HepG2 (cell line): ENCODE measurements around the gene DNPH1. TPM values are rescaled to one million over a fixed set of nuclear protein-coding genes. Genes with fewer than 3 reads are reported as not detected.

Experiments
- BRCA1 ChIP-seq: sonication (generic); formaldehyde crosslinking; IDR thresholded peaks from 2 replicates; pipeline ENCODE4 v1.4.0; 2020; ENCODE audit warnings: missing genetic modification reagents
- EZH2 ChIP-seq: conservative IDR thresholded peaks from 2 replicates; pipeline ENCODE4 v1.6.1; 2012; ENCODE audit warnings: mild to moderate bottlenecking, low read depth, low read length, moderate library complexity
- GABPB1 ChIP-seq: IDR thresholded peaks from 2 replicates; pipeline ENCODE4 v1.6.1; 2016; ENCODE audit warnings: mild to moderate bottlenecking, missing genetic modification reagents, moderate library complexity, missing compliant biosample characterization
- GZF1 ChIP-seq: sonication (generic); formaldehyde crosslinking; IDR thresholded peaks from 2 replicates; pipeline ENCODE4 v1.5.1; 2020; ENCODE audit warnings: mild to moderate bottlenecking, missing genetic modification reagents
- NCOA1 ChIP-seq: sonication (generic); formaldehyde crosslinking; IDR thresholded peaks from 2 replicates; pipeline ENCODE4 v1.9.0; 2021; ENCODE audit warnings: missing genetic modification reagents
- PRPF4 ChIP-seq: fragments of 200-400 bp; formaldehyde crosslinking; IDR thresholded peaks from 2 replicates; pipeline ENCODE4 v1.6.1; 2016; ENCODE audit warnings: low read length, low read depth; ENCODE audit not compliant: poor library complexity, severe bottlenecking
- TEAD2 ChIP-seq: sonication (generic); formaldehyde crosslinking; IDR thresholded peaks from 2 replicates; pipeline ENCODE4 v1.9.0; 2021; ENCODE audit warnings: missing genetic modification reagents
- ZBTB21 ChIP-seq: sonication (generic); formaldehyde crosslinking; IDR thresholded peaks from 2 replicates; pipeline ENCODE4 v1.4.0; 2020; ENCODE audit warnings: missing genetic modification reagents
- ZBTB3 ChIP-seq: sonication (generic); formaldehyde crosslinking; IDR thresholded peaks from 2 replicates; pipeline ENCODE4 v1.4.0; 2020; ENCODE audit warnings: low read depth, mild to moderate bottlenecking, moderate library complexity, missing genetic modification reagents, borderline replicate concordance
- ZFP1 ChIP-seq: IDR thresholded peaks from 2 replicates; pipeline ENCODE4 v1.6.1; 2016
- ZFP82 ChIP-seq: sonication (generic); formaldehyde crosslinking; IDR thresholded peaks from 2 replicates; pipeline ENCODE4 v1.5.1; 2020; ENCODE audit warnings: mild to moderate bottlenecking, missing genetic modification reagents, borderline replicate concordance
- ZMYM2 ChIP-seq: sonication (generic); formaldehyde crosslinking; IDR thresholded peaks from 2 replicates; pipeline ENCODE4 v1.8.0; 2022; ENCODE audit warnings: mild to moderate bottlenecking, missing genetic modification reagents
- ZNF143 ChIP-seq: sonication (generic); formaldehyde crosslinking; IDR thresholded peaks from 2 replicates; pipeline ENCODE4 v1.4.0; 2020; ENCODE audit warnings: missing genetic modification reagents
- ZNF17 ChIP-seq: sonication (generic); formaldehyde crosslinking; IDR thresholded peaks from 2 replicates; pipeline ENCODE4 v1.5.0; 2020; ENCODE audit warnings: mild to moderate bottlenecking, missing genetic modification reagents
- ZNF234 ChIP-seq: sonication (generic); formaldehyde crosslinking; conservative IDR thresholded peaks from 2 replicates; pipeline ENCODE4 v1.5.1; 2020; ENCODE audit warnings: mild to moderate bottlenecking, missing genetic modification reagents
- ZNF235 ChIP-seq: sonication (generic); formaldehyde crosslinking; IDR thresholded peaks from 2 replicates; pipeline ENCODE4 v1.8.1; 2023; ENCODE audit warnings: mild to moderate bottlenecking, missing genetic modification reagents, borderline replicate concordance
- ZNF337 ChIP-seq: sonication (generic); formaldehyde crosslinking; IDR thresholded peaks from 2 replicates; pipeline ENCODE4 v1.5.1; 2020; ENCODE audit warnings: missing genetic modification reagents, low read depth, mild to moderate bottlenecking, borderline replicate concordance
- ZNF33B ChIP-seq: sonication (generic); formaldehyde crosslinking; IDR thresholded peaks from 2 replicates; pipeline ENCODE4 v1.5.1; 2020; ENCODE audit warnings: mild to moderate bottlenecking, missing genetic modification reagents
- ZNF577 ChIP-seq: sonication (generic); formaldehyde crosslinking; IDR thresholded peaks from 2 replicates; pipeline ENCODE4 v1.4.0; 2020; ENCODE audit warnings: mild to moderate bottlenecking, low read depth, missing genetic modification reagents, borderline replicate concordance
- ZNF670 ChIP-seq: sonication (generic); formaldehyde crosslinking; IDR thresholded peaks from 2 replicates; pipeline ENCODE4 v1.8.0; 2022; ENCODE audit warnings: mild to moderate bottlenecking, missing genetic modification reagents, borderline replicate concordance
- ZNF782 ChIP-seq: sonication (generic); formaldehyde crosslinking; IDR thresholded peaks from 2 replicates; pipeline ENCODE4 v1.4.0; 2020; ENCODE audit warnings: missing genetic modification reagents, mild to moderate bottlenecking, borderline replicate concordance
- ZNF816 ChIP-seq: sonication (generic); formaldehyde crosslinking; IDR thresholded peaks from 2 replicates; pipeline ENCODE4 v1.8.0; 2022; ENCODE audit warnings: missing genetic modification reagents, mild to moderate bottlenecking, borderline replicate concordance
- ZSCAN20 ChIP-seq: sonication (generic); formaldehyde crosslinking; IDR thresholded peaks from 2 replicates; pipeline ENCODE4 v1.4.0; 2020; ENCODE audit warnings: missing genetic modification reagents, mild to moderate bottlenecking, borderline replicate concordance
- polyA plus RNA-seq, 8 experiments: library from polyadenylated mRNA; depleted of rRNA in 3 of 8; stranded (reverse) in 7 of 8; unstranded in 1 of 8; fragments of >200 nt; fragmentation: Illumina TruSeq in 4 of 8; extraction: Trizol in 4 of 8; gene quantifications; 2 replicates each; pipeline versions ENCODE4 v1.2.1 to v1.2.3, GENCODE V29; 2011 to 2016; ENCODE audit warnings: low read depth in 4 of 8, missing spikeins in 1 of 8, mixed read lengths in 1 of 8; ENCODE audit not compliant: insufficient read depth in 1 of 8
- total RNA-seq, 5 experiments: library from RNA; depleted of rRNA; stranded (reverse); fragments of >200 nt; fragmentation: Illumina TruSeq; extraction: Trizol; gene quantifications; 2 replicates each; pipeline ENCODE4 v1.2.3, GENCODE V29; 2016; ENCODE audit warnings: low read depth in 1 of 5
- TF ChIP-seq, protein P1 (sequence below): sonication (generic); formaldehyde crosslinking; IDR thresholded peaks from 2 replicates; pipeline ENCODE4 v1.5.1; 2020; ENCODE audit warnings: mild to moderate bottlenecking, missing genetic modification reagents, borderline replicate concordance
- TF ChIP-seq, protein P2 (sequence below): sonication (generic); formaldehyde crosslinking; conservative IDR thresholded peaks from 2 replicates; pipeline ENCODE4 v1.4.0; 2020; ENCODE audit warnings: missing genetic modification reagents

The DNPH1 gene
- total and polyA plus RNA-seq, 2 of the 13 experiments (the other 11 are each of a cell fraction or from before 2014, with no cell fraction given) = 56.5 to 75.1 TPM

DNA sequence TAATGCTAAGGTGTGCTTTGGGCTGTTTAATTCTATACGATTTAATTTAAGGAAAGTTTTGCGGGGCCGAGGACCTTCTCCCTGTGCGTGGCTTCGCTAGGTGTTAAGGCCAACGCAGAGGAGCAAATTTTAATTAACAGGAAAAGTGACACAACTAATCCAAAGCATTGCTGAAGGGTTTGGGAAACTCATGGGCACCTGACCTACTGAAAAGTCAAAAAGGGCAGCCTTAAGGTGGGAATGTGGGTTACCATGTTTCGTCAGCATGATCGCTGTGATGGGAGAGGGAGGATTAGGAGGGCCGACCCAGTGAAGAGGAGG is 47.7 kb downstream of the DNPH1 start (continued):
- TF ChIP-seq, protein P1, sequence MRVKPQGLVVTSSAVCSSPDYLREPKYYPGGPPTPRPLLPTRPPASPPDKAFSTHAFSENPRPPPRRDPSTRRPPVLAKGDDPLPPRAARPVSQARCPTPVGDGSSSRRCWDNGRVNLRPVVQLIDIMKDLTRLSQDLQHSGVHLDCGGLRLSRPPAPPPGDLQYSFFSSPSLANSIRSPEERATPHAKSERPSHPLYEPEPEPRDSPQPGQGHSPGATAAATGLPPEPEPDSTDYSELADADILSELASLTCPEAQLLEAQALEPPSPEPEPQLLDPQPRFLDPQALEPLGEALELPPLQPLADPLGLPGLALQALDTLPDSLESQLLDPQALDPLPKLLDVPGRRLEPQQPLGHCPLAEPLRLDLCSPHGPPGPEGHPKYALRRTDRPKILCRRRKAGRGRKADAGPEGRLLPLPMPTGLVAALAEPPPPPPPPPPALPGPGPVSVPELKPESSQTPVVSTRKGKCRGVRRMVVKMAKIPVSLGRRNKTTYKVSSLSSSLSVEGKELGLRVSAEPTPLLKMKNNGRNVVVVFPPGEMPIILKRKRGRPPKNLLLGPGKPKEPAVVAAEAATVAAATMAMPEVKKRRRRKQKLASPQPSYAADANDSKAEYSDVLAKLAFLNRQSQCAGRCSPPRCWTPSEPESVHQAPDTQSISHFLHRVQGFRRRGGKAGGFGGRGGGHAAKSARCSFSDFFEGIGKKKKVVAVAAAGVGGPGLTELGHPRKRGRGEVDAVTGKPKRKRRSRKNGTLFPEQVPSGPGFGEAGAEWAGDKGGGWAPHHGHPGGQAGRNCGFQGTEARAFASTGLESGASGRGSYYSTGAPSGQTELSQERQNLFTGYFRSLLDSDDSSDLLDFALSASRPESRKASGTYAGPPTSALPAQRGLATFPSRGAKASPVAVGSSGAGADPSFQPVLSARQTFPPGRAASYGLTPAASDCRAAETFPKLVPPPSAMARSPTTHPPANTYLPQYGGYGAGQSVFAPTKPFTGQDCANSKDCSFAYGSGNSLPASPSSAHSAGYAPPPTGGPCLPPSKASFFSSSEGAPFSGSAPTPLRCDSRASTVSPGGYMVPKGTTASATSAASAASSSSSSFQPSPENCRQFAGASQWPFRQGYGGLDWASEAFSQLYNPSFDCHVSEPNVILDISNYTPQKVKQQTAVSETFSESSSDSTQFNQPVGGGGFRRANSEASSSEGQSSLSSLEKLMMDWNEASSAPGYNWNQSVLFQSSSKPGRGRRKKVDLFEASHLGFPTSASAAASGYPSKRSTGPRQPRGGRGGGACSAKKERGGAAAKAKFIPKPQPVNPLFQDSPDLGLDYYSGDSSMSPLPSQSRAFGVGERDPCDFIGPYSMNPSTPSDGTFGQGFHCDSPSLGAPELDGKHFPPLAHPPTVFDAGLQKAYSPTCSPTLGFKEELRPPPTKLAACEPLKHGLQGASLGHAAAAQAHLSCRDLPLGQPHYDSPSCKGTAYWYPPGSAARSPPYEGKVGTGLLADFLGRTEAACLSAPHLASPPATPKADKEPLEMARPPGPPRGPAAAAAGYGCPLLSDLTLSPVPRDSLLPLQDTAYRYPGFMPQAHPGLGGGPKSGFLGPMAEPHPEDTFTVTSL = 0 out of 2 replicates have a peak, but pooled peaks have one; percentile 32
- TF ChIP-seq BRCA1 (CRISPR knock-in tag) = 0 out of 2 replicates have a peak, but pooled peaks have one; percentile 36
- no peak for TF ChIP-seq EZH2
- TF ChIP-seq ZNF33B = 0 out of 2 replicates have a peak, but pooled peaks have one; percentile 47
- no peak for TF ChIP-seq GABPB1 (CRISPR knock-in tag)
- TF ChIP-seq NCOA1 = peak; percentile 18; the same call in 1 of the 2 replicates
- TF ChIP-seq ZNF235 = no peak
- no peak for TF ChIP-seq ZFP82 (CRISPR knock-in tag)
- TF ChIP-seq ZNF782 = no peak
- no peak for TF ChIP-seq ZBTB21 (CRISPR knock-in tag)
- no peak for TF ChIP-seq ZNF17 (CRISPR knock-in tag)
- TF ChIP-seq ZNF577 = no peak
- no peak for TF ChIP-seq ZBTB3 (CRISPR knock-in tag)
- TF ChIP-seq ZNF816 = 0 out of 2 replicates have a peak, but pooled peaks have one; percentile 42
- TF ChIP-seq GZF1 (CRISPR knock-in tag) = no peak
- TF ChIP-seq ZNF143 (CRISPR knock-in tag) = no peak
- no peak for TF ChIP-seq TEAD2 (CRISPR knock-in tag)
- TF ChIP-seq, protein P2, sequence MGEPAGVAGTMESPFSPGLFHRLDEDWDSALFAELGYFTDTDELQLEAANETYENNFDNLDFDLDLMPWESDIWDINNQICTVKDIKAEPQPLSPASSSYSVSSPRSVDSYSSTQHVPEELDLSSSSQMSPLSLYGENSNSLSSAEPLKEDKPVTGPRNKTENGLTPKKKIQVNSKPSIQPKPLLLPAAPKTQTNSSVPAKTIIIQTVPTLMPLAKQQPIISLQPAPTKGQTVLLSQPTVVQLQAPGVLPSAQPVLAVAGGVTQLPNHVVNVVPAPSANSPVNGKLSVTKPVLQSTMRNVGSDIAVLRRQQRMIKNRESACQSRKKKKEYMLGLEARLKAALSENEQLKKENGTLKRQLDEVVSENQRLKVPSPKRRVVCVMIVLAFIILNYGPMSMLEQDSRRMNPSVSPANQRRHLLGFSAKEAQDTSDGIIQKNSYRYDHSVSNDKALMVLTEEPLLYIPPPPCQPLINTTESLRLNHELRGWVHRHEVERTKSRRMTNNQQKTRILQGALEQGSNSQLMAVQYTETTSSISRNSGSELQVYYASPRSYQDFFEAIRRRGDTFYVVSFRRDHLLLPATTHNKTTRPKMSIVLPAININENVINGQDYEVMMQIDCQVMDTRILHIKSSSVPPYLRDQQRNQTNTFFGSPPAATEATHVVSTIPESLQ (CRISPR knock-in tag) = no peak
- 0 out of 2 replicates have a peak, but pooled peaks have one; percentile 21 for TF ChIP-seq ZMYM2 (CRISPR knock-in tag)
- TF ChIP-seq PRPF4 = no peak
- TF ChIP-seq ZSCAN20 (CRISPR knock-in tag) = 0 out of 2 replicates have a peak, but pooled peaks have one; percentile 15
- TF ChIP-seq ZFP1 (CRISPR knock-in tag) = no peak
- 0 out of 2 replicates have a peak, but pooled peaks have one; percentile 56 for TF ChIP-seq ZNF670 (CRISPR knock-in tag)
- no peak for TF ChIP-seq ZNF337
- no peak for TF ChIP-seq ZNF234 (CRISPR knock-in tag)
